ENCODE results near the gene MYOM3.

DNA sequence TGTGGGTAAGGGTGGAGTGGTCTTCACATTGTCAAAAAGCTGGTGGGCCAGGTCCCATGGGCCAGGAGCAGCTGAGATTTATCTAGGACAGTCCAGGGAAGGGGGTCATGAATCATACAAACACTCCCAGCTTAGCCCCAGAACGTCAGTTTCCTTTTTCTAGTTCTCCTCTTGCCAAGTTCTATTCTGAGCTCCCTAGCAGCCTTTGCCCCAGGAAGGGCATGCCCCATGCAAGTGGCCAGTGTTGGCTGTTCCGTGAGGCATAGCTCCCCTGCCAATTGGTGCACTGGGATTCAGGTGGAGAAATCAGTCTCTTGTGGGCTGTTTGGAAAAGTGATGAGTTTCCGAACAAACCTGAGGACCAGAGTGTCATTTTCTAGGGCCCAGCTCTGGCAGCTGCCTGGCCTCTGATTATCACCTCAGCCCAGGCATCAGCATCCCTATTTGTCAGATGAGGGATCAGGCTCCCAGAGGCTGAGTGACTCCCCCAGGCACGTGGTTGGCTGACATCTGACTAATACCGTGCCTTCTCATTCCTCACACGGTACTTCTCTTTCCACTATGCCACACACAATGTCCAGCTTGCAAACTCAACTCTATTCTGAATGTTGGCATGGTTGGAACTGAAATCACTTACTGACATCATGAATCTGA, 14.2 kb upstream of the MYOM3 start:
- TF ChIP-seq POLR2A (IDR thresholded peaks at IDR 0.05): no peak
- no peak for TF ChIP-seq POLR2AphosphoS5 (IDR thresholded peaks at IDR 0.05)
